Activated B cell treated with CpG ODN at 0.5 μM for 24 hours (primary cell): ENCODE data around the gene MAGEB4. TPM values are rescaled to one million over a fixed set of nuclear protein-coding genes. Genes with fewer than 3 reads are reported as not detected.

Experiments
- ATAC-seq: fragments of 200-7000 bp; cut with Tn5 transposase; one replicate; pipeline ENCODE4 v1.10.0; 2021; ENCODE audit warnings: low read depth, mild to moderate bottlenecking, moderate library complexity
- CTCF ChIA-PET: fragments of 350-600 bp; sonication (Branson Sonifier 250); formaldehyde crosslinking; loops from one replicate; lab custom pipeline; 2021; ENCODE audit warnings: antibody characterized with exemption; lab: Charles Lee
- POLR2A ChIA-PET: fragments of 350-600 bp; sonication (Branson Sonifier 250); formaldehyde crosslinking; loops from one replicate; lab custom pipeline; 2021; ENCODE audit warnings: antibody characterized with exemption; lab: Charles Lee
- DNase-seq: peaks from one replicate; pipeline ENCODE4 v3.0.0; 2022
- H3K27ac Mint-ChIP-seq: one replicate; pipeline ENCODE4 v1.8.0; 2020; ENCODE audit warnings: mixed read lengths
- H3K27me3 Mint-ChIP-seq: one replicate; pipeline ENCODE4 v1.8.0; 2021; ENCODE audit warnings: mixed read lengths
- H3K36me3 Mint-ChIP-seq: one replicate; pipeline ENCODE4 v1.8.0; 2021; ENCODE audit warnings: low read depth, mixed read lengths
- H3K4me1 Mint-ChIP-seq: one replicate; pipeline ENCODE4 v1.8.0; 2021; ENCODE audit warnings: mixed read lengths
- H3K4me3 Mint-ChIP-seq: one replicate; pipeline ENCODE4 v1.8.0; 2020; ENCODE audit warnings: mild to moderate bottlenecking, mixed read lengths
- H3K9me3 Mint-ChIP-seq: one replicate; pipeline ENCODE4 v1.8.0; 2020; ENCODE audit warnings: mixed read lengths
- CTCF ChIP-seq: fragments of 200-600 bp; IDR thresholded peaks from one replicate; pipeline ENCODE4 v1.8.0; 2022; ENCODE audit warnings: antibody characterized with exemption, mild to moderate bottlenecking
- intact Hi-C: fragments of 100-400 bp; cut with micrococcal nuclease; formaldehyde crosslinking; loops from one replicate; pipeline ENCODE4 v1.15.1; 2024
- total RNA-seq: library from RNA; stranded (reverse); gene quantifications from 2 replicates; pipeline ENCODE4 v1.2.3, GENCODE V29; 2022

MAGEB4 gene
- total RNA-seq, 1 donor from 2014 or later, result not detected

GRCh38 chrX:30230395-30230794 is 11.4 kb upstream of the MAGEB4 start, which contains the start of gene MAGEB3:
TSS of gene MAGEB3 (plus strand) at chrX:30230657. CDS start at chrX:30235925, 5,268 bp downstream.
- Mint-ChIP-seq H3K27ac (no peak within 1 kb of the TSS), H3K36me3 (no peaks in the 10 kb centered on the region), H3K9me3 (no peaks in the 10 kb centered on the region), H3K4me1 (no peaks in the 10 kb centered on the region), H3K4me3 (no peak within 1 kb of the TSS), H3K27me3 (no peaks in the 10 kb centered on the region)
- no peak for ATAC-seq
- DNase-seq, result no peak
- no peak for TF ChIP-seq CTCF
- CTCF ChIA-PET, result no interaction called here
- intact Hi-C loops, result no loop called here
- POLR2A ChIA-PET, result no interaction called here

- POLR2A ChIA-PET, result no interaction called here
- Mint-ChIP-seq H3K4me1 (no peaks in the 10 kb centered on the region), H3K9me3 (no peaks in the 10 kb centered on the region), H3K27ac (no peak within 1 kb of the TSS), H3K27me3 (no peaks in the 10 kb centered on the region), H3K36me3 (no peaks in the 10 kb centered on the region), H3K4me3 (no peak within 1 kb of the TSS)
- CTCF ChIA-PET, result no interaction called here
- intact Hi-C loops, result no loop called here
- DNase-seq, result no peak
- no peak for TF ChIP-seq CTCF
- no peak for ATAC-seq
Measured at GRCh38 chrX:30246769-30247489, 5.1 kb downstream of the MAGEB4 start, which contains the start of gene MAGEB1. TSS of gene MAGEB1 (plus strand) at chrX:30247146. CDS start at chrX:30250494, 3,348 bp downstream.

- POLR2A ChIA-PET, result no interaction called here
Measured at GRCh38 chrX:30248854-30249253, 7.1 kb downstream of the MAGEB4 start.

GRCh38 chrX:30253257-30253656 is 11.5 kb downstream of the MAGEB4 start:
- H3K4me1 Mint-ChIP-seq, result no peaks in the 10 kb centered on the region
- TF ChIP-seq CTCF, result no peak
- no peak overlapping the region for H3K4me3 Mint-ChIP-seq
- DNase-seq (no peak), ATAC-seq (no peak)
- no peaks in the 10 kb centered on the region for H3K9me3 Mint-ChIP-seq
- POLR2A ChIA-PET, result no interaction called here
- H3K36me3 Mint-ChIP-seq, result no peaks in the 10 kb centered on the region
- H3K27me3 Mint-ChIP-seq, result no peaks in the 10 kb centered on the region
- intact Hi-C loops, result no loop called here
- CTCF ChIA-PET, result no interaction called here
- H3K27ac Mint-ChIP-seq, result no peak overlapping the region

More at GRCh38 chrX:30248854-30249253, 7.1 kb downstream of the MAGEB4 start:
- ATAC-seq (no peak), DNase-seq (no peak)
- TF ChIP-seq CTCF, result no peak
- intact Hi-C loops, result no loop called here
- Mint-ChIP-seq H3K4me1 (no peaks in the 10 kb centered on the region), H3K4me3 (no peak overlapping the region), H3K36me3 (no peaks in the 10 kb centered on the region), H3K27ac (no peak overlapping the region), H3K9me3 (no peaks in the 10 kb centered on the region), H3K27me3 (no peaks in the 10 kb centered on the region)
- CTCF ChIA-PET, result no interaction called here

GRCh38 chrX:30259927-30260326 is 18.1 kb downstream of the MAGEB4 start:
- H3K27me3 Mint-ChIP-seq, result no peaks in the 10 kb centered on the region
- ChIA-PET POLR2A (no interaction called here), CTCF (no interaction called here)
- no peak for TF ChIP-seq CTCF
- no peaks in the 10 kb centered on the region for H3K9me3 Mint-ChIP-seq
- intact Hi-C loops, result no loop called here
- ATAC-seq, result no peak
- no peak overlapping the region for H3K27ac Mint-ChIP-seq
- H3K4me3 Mint-ChIP-seq, result no peak overlapping the region
- no peaks in the 10 kb centered on the region for H3K4me1 Mint-ChIP-seq
- DNase-seq, result no peak
- H3K36me3 Mint-ChIP-seq, result no peaks in the 10 kb centered on the region
